ENCODE data around the gene CBL.

CBL gene

GRCh38 chr11:119263352-119263940 is 57.3 kb downstream of the CBL start:
- in situ Hi-C loops (cut with HindIII; ENCODE audit: low sequenced_read_pairs): loop anchor here (25.0 kb wide), 1 partner anchor 151 kb away; the partner anchor contains the start of genes C2CD2L, DPAGT1 and HINFP

- in situ Hi-C loops (cut with HindIII; ENCODE audit: low sequenced_read_pairs): loop anchor here (25.0 kb wide), 1 partner anchor 154 kb away; the partner anchor contains the start of genes C2CD2L, DPAGT1 and HINFP
These were observed 59.9 kb downstream of the CBL start for GRCh38 chr11:119266063-119266462.

GRCh38 chr11:119266517-119267255 is 60.5 kb downstream of the CBL start:
- in situ Hi-C loops (cut with HindIII; ENCODE audit: low sequenced_read_pairs): loop anchor here (25.0 kb wide), 1 partner anchor 154 kb away; the partner anchor contains the start of genes C2CD2L, DPAGT1 and HINFP

GRCh38 chr11:119267645-119268044 is 61.5 kb downstream of the CBL start:
- in situ Hi-C loops (cut with HindIII; ENCODE audit: low sequenced_read_pairs): loop anchor here (25.0 kb wide), 1 partner anchor 155 kb away; the partner anchor contains the start of genes C2CD2L, DPAGT1 and HINFP

GRCh38 chr11:119273721-119274120 is 67.6 kb downstream of the CBL start:
- in situ Hi-C loops (cut with HindIII; ENCODE audit: low sequenced_read_pairs): loop anchor here (25.0 kb wide), 1 partner anchor 161 kb away; the partner anchor contains the start of genes C2CD2L, DPAGT1 and HINFP

- in situ Hi-C loops (cut with HindIII; ENCODE audit: low sequenced_read_pairs): no loop called here
These were observed 71.5 kb downstream of the CBL start for GRCh38 chr11:119277660-119278059.

- in situ Hi-C loops (cut with HindIII; ENCODE audit: low sequenced_read_pairs): no loop called here
These were observed 76.4 kb downstream of the CBL start for GRCh38 chr11:119282495-119282894.

- in situ Hi-C loops (cut with HindIII; ENCODE audit: low sequenced_read_pairs): no loop called here
These were observed 78.4 kb downstream of the CBL start for GRCh38 chr11:119284344-119285157.

- in situ Hi-C loops (cut with HindIII; ENCODE audit: low sequenced_read_pairs): no loop called here
These were observed 79.3 kb downstream of the CBL start for GRCh38 chr11:119285431-119285830.

GRCh38 chr11:119288219-119288618 is 82.1 kb downstream of the CBL start:
- in situ Hi-C loops (cut with HindIII; ENCODE audit: low sequenced_read_pairs): no loop called here

GRCh38 chr11:119290894-119291497 is 84.9 kb downstream of the CBL start:
- in situ Hi-C loops (cut with HindIII; ENCODE audit: low sequenced_read_pairs): no loop called here

- in situ Hi-C loops (cut with HindIII; ENCODE audit: low sequenced_read_pairs): no loop called here
These were observed 87.3 kb downstream of the CBL start for GRCh38 chr11:119293461-119293860.

GRCh38 chr11:119295178-119295577 is 89.0 kb downstream of the CBL start:
- in situ Hi-C loops (cut with HindIII; ENCODE audit: low sequenced_read_pairs): no loop called here

GRCh38 chr11:119297938-119298337 is 91.8 kb downstream of the CBL start:
- in situ Hi-C loops (cut with HindIII; ENCODE audit: low sequenced_read_pairs): no loop called here

- in situ Hi-C loops (cut with HindIII; ENCODE audit: low sequenced_read_pairs): no loop called here
These were observed 92.6 kb downstream of the CBL start for GRCh38 chr11:119298726-119299125.

- in situ Hi-C loops (cut with HindIII; ENCODE audit: low sequenced_read_pairs): no loop called here
These were observed 93.3 kb downstream of the CBL start for GRCh38 chr11:119299416-119299815.

- in situ Hi-C loops (cut with HindIII; ENCODE audit: low sequenced_read_pairs): loop anchor here (10.0 kb wide), 1 partner anchor 74 kb away; no protein-coding TSS in a partner anchor
These were observed 94.2 kb downstream of the CBL start for GRCh38 chr11:119300198-119300964.

GRCh38 chr11:119303227-119303718 is 97.1 kb downstream of the CBL start:
- in situ Hi-C loops (cut with HindIII; ENCODE audit: low sequenced_read_pairs): loop anchor here (10.0 kb wide), 1 partner anchor 72 kb away; no protein-coding TSS in a partner anchor

GRCh38 chr11:119305556-119306372 is 99.6 kb downstream of the CBL start:
- in situ Hi-C loops (cut with HindIII; ENCODE audit: low sequenced_read_pairs): loop anchor here (10.0 kb wide), 1 partner anchor 69 kb away; no protein-coding TSS in a partner anchor
